GM18505 (cell line): ENCODE data around the gene CCDC116.
"Not testable (repeated sequence)": the region's sequence is repeated elsewhere in the genome, so short reads cannot be mapped to it uniquely, and the experiment has no call there.

Experiments
- ATAC-seq: cut with Tn5 transposase; IDR thresholded peaks from one replicate; pipeline ENCODE4 v1.9.1; 2021; ENCODE audit not compliant: unreplicated experiment
- POLR2A ChIP-seq: IDR thresholded peaks from 4 replicates; pipeline ENCODE4 v1.6.1; 2011; ENCODE audit warnings: borderline replicate concordance; ENCODE audit not compliant: insufficient read depth, insufficient read length; ENCODE audit errors: extremely low read depth

The CCDC116 gene

GRCh38 chr22:21663738-21664137 is 31.2 kb downstream of the CCDC116 start:
- ATAC-seq = no peak
- TF ChIP-seq POLR2A = no peak

DNA sequence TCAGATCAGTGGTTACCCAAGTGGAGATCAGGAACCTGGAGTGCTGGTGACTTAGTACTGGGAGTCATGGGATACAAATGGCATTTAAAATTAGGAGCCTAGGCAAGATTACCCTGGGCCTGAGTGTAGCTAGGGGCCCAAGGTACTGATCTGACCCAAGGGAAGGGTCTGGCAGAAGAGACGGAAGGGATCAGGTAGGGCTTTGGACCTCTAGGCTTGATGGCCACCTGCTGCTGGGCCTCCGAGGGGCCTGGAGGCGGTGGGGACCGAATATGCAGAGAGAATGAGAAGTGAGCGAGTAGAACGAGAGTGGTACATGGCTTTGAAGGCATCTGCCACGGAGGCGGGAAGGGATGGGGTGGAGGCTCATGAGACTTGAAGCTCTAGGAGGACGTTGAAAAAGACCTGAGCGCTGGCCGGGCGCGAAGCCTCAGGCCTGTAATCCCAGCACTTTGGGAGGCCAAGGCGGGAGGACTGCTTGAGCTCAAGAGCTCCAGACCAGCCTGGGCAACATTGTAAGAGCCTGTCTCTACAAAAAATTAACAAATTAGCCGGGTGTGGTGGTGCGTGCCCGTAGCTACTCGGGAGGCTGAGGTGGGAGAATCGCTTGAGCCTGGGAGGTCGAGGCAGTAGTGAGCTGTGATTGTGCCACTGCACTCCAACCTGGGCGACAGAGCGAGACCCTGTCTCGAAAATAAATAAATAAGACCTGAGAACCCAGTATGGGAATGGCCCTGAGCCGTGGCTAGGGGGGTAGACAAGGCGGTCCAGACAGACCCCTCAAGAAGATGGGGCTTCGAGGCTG is 32.7 kb downstream of the CCDC116 start:
- ATAC-seq = no peak
- TF ChIP-seq POLR2A = no peak

- no peak for TF ChIP-seq POLR2A
- no peak for ATAC-seq
These were observed 34.2 kb downstream of the CCDC116 start for GRCh38 chr22:21666786-21667185.

DNA sequence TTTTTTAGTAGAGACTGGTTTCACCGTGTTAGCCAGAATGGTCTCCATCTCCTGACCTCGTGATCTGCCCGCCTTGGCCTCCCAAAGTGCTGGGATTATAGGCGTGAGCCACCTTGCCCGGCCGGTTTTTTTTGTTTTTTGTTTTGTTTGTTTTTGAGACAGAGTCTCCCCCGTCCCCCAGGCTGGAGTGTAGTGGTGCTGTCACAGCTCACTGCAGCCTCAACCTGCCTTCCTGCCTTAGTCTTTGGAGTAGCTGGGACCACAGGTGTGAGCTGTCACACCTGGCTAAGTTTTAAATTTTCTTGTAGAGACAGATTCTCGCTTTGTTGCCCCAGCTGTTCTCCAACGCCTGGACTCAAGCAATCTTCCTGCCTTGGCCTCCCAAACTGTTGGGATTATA is 36.5 kb downstream of the CCDC116 start:
- no peak for ATAC-seq
- no peak for TF ChIP-seq POLR2A

GRCh38 chr22:21672107-21672629 is 39.6 kb downstream of the CCDC116 start:
- no peak for ATAC-seq

GRCh38 chr22:21673534-21674321 is 41.2 kb downstream of the CCDC116 start:
- TF ChIP-seq POLR2A = no peak
- ATAC-seq = no peak

More at GRCh38 chr22:21672107-21672629, 39.6 kb downstream of the CCDC116 start:
- TF ChIP-seq POLR2A = no peak

GRCh38 chr22:21674638-21675245 is 42.2 kb downstream of the CCDC116 start:
- ATAC-seq = no peak
- no peak for TF ChIP-seq POLR2A

- no peak for ATAC-seq
- no peak for TF ChIP-seq POLR2A
These were observed 45.3 kb downstream of the CCDC116 start for GRCh38 chr22:21677606-21678443.

DNA sequence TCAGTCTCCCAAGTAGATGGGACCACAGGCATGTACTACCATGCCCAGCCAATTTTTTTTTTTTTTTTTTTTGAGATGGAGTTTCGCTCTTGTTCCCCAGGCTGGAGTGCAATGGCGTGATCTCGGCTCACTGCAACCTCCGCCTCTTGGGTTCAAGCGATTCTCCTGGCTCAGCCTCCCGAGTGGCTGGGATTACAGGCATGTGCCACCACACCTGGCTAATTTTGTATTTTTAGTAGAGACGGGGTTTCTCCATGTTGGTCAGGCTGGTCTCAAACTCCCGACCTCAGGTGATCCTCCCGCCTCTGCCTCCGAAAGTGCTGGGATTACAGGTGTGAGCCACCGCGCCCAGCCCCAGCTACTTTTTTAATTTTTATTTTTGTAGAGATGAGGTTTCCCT is 46.3 kb downstream of the CCDC116 start:
- not testable (repeated sequence) for ATAC-seq

DNA sequence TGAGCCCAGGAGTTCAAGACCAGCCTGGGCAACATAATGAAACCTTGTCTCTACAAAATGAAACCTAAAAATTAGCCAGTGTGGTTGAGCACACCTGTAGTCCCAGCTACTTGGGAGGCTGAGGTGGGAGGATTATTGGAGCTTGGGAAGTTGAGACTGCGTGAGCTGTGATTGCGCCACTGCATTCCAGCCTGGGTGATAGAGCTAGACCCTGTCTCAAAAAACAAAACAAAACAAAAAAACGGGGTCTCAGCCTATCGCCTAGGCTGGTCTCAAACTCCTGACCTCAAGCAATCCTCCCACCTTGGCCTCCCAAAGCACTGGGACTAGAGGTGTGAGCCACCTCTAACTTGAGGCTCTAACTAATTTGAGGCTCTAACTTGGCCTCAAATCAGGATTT is 46.8 kb downstream of the CCDC116 start:
- no peak for TF ChIP-seq POLR2A
- no peak for ATAC-seq

- no peak for TF ChIP-seq POLR2A
- ATAC-seq = no peak
These were observed 48.4 kb downstream of the CCDC116 start for GRCh38 chr22:21680830-21681565.

- no peak for ATAC-seq
- TF ChIP-seq POLR2A = no peak
These were observed 49.2 kb downstream of the CCDC116 start for GRCh38 chr22:21681566-21682370.
